T-helper 2 cell treated with Interferon-gamma antibody and Interleukin-4, amounts not matched to agents 5 μg/mL and 100 μg/mL, for 36 hours (primary cell): Measurements from ENCODE around the gene NPAS3.

Experiments used
- DNase-seq: peaks from one replicate; pipeline ENCODE4 v3.0.0; 2021; ENCODE audit warnings: low spot score
- H3K27ac Mint-ChIP-seq: one replicate; pipeline ENCODE4 v1.8.0; 2021; ENCODE audit warnings: mild to moderate bottlenecking, mixed read lengths
- H3K27me3 Mint-ChIP-seq: one replicate; pipeline ENCODE4 v1.8.0; 2021; ENCODE audit warnings: low read depth, mixed read lengths
- H3K36me3 Mint-ChIP-seq: one replicate; pipeline ENCODE4 v1.8.0; 2021; ENCODE audit warnings: low read depth, mixed read lengths
- H3K4me1 Mint-ChIP-seq: one replicate; pipeline ENCODE4 v1.8.0; 2021; ENCODE audit warnings: low read depth, mixed read lengths
- H3K4me3 Mint-ChIP-seq: one replicate; pipeline ENCODE4 v1.8.0; 2022; ENCODE audit warnings: mild to moderate bottlenecking, moderate library complexity, mixed read lengths
- H3K9me3 Mint-ChIP-seq: one replicate; pipeline ENCODE4 v1.8.0; 2021; ENCODE audit warnings: mixed read lengths

NPAS3 gene

GRCh38 chr14:33010495-33010894, 71.8 kb downstream of the NPAS3 start:
- Mint-ChIP-seq H3K27ac (no peak overlapping the region), H3K36me3 (no peaks in the 10 kb centered on the region), H3K9me3 (no peaks in the 10 kb centered on the region), H3K4me3 (no peak overlapping the region), H3K4me1 (no peaks in the 10 kb centered on the region), H3K27me3 (no peaks in the 10 kb centered on the region)
- no peak for DNase-seq

GRCh38 chr14:33014710-33015109, 76.0 kb downstream of the NPAS3 start:
- DNase-seq = no peak
- H3K27ac Mint-ChIP-seq = no peak overlapping the region
- no peaks in the 10 kb centered on the region for H3K4me1 Mint-ChIP-seq
- no peak overlapping the region for H3K4me3 Mint-ChIP-seq
- H3K36me3 Mint-ChIP-seq = no peaks in the 10 kb centered on the region
- H3K27me3 Mint-ChIP-seq = no peaks in the 10 kb centered on the region
- H3K9me3 Mint-ChIP-seq = no peaks in the 10 kb centered on the region

- Mint-ChIP-seq H3K27me3 (no peaks in the 10 kb centered on the region), H3K9me3 (no peaks in the 10 kb centered on the region), H3K4me3 (no peak overlapping the region), H3K36me3 (no peaks in the 10 kb centered on the region), H3K27ac (no peak overlapping the region), H3K4me1 (no peaks in the 10 kb centered on the region)
- no peak for DNase-seq
Observed at GRCh38 chr14:33016613-33017012, 77.9 kb downstream of the NPAS3 start.

- Mint-ChIP-seq H3K4me3 (no peak overlapping the region), H3K4me1 (no peaks in the 10 kb centered on the region), H3K27ac (no peak overlapping the region), H3K27me3 (no peaks in the 10 kb centered on the region), H3K36me3 (no peaks in the 10 kb centered on the region), H3K9me3 (no peaks in the 10 kb centered on the region)
- DNase-seq = no peak
Observed at GRCh38 chr14:33017016-33017415, 78.3 kb downstream of the NPAS3 start.

- Mint-ChIP-seq H3K4me3 (no peak overlapping the region), H3K27ac (no peak overlapping the region), H3K9me3 (no peaks in the 10 kb centered on the region), H3K27me3 (no peaks in the 10 kb centered on the region), H3K36me3 (no peaks in the 10 kb centered on the region), H3K4me1 (no peaks in the 10 kb centered on the region)
- no peak for DNase-seq
Observed at GRCh38 chr14:33019346-33019745, 80.7 kb downstream of the NPAS3 start.

- no peaks in the 10 kb centered on the region for H3K36me3 Mint-ChIP-seq
- H3K9me3 Mint-ChIP-seq = no peaks in the 10 kb centered on the region
- no peak overlapping the region for H3K4me3 Mint-ChIP-seq
- H3K4me1 Mint-ChIP-seq = no peaks in the 10 kb centered on the region
- no peaks in the 10 kb centered on the region for H3K27me3 Mint-ChIP-seq
- DNase-seq = no peak
- H3K27ac Mint-ChIP-seq = no peak overlapping the region
Observed at GRCh38 chr14:33026850-33027430, 88.3 kb downstream of the NPAS3 start.

- Mint-ChIP-seq H3K4me1 (no peaks in the 10 kb centered on the region), H3K4me3 (no peak overlapping the region), H3K27me3 (no peaks in the 10 kb centered on the region), H3K9me3 (no peaks in the 10 kb centered on the region), H3K36me3 (no peaks in the 10 kb centered on the region), H3K27ac (no peak overlapping the region)
- no peak for DNase-seq
Observed at GRCh38 chr14:33029511-33029910, 90.8 kb downstream of the NPAS3 start.

GRCh38 chr14:33030386-33030785, 91.7 kb downstream of the NPAS3 start:
- Mint-ChIP-seq H3K27me3 (no peaks in the 10 kb centered on the region), H3K4me1 (no peaks in the 10 kb centered on the region), H3K9me3 (no peaks in the 10 kb centered on the region), H3K4me3 (no peak overlapping the region), H3K27ac (no peak overlapping the region), H3K36me3 (no peaks in the 10 kb centered on the region)
- DNase-seq = no peak

GRCh38 chr14:33035416-33036194, 96.9 kb downstream of the NPAS3 start:
- Mint-ChIP-seq H3K4me1 (no peaks in the 10 kb centered on the region), H3K4me3 (no peak overlapping the region), H3K27ac (no peak overlapping the region), H3K9me3 (no peaks in the 10 kb centered on the region), H3K36me3 (no peaks in the 10 kb centered on the region), H3K27me3 (no peaks in the 10 kb centered on the region)
- DNase-seq = no peak

- Mint-ChIP-seq H3K36me3 (no peaks in the 10 kb centered on the region), H3K27ac (no peak overlapping the region), H3K9me3 (peaks cover 6% of the 10 kb centered on the region), H3K27me3 (no peaks in the 10 kb centered on the region), H3K4me3 (no peak overlapping the region), H3K4me1 (no peaks in the 10 kb centered on the region)
- no peak for DNase-seq
Observed at GRCh38 chr14:33039311-33039710, 100.6 kb downstream of the NPAS3 start.

GRCh38 chr14:33040372-33041140, 101.9 kb downstream of the NPAS3 start:
- no peak overlapping the region for H3K4me3 Mint-ChIP-seq
- H3K4me1 Mint-ChIP-seq = no peaks in the 10 kb centered on the region
- DNase-seq = no peak
- H3K9me3 Mint-ChIP-seq = peaks cover 6% of the 10 kb centered on the region
- no peaks in the 10 kb centered on the region for H3K27me3 Mint-ChIP-seq
- no peaks in the 10 kb centered on the region for H3K36me3 Mint-ChIP-seq
- H3K27ac Mint-ChIP-seq = no peak overlapping the region

- Mint-ChIP-seq H3K36me3 (no peaks in the 10 kb centered on the region), H3K9me3 (peaks cover 13% of the 10 kb centered on the region), H3K4me3 (no peak overlapping the region), H3K27ac (no peak overlapping the region), H3K27me3 (no peaks in the 10 kb centered on the region), H3K4me1 (no peaks in the 10 kb centered on the region)
- no peak for DNase-seq
Observed at GRCh38 chr14:33042591-33042990, 103.9 kb downstream of the NPAS3 start.

GRCh38 chr14:33045760-33046159, 107.1 kb downstream of the NPAS3 start:
- H3K36me3 Mint-ChIP-seq = no peaks in the 10 kb centered on the region
- H3K9me3 Mint-ChIP-seq = peaks cover 13% of the 10 kb centered on the region
- no peak for DNase-seq
- H3K27ac Mint-ChIP-seq = no peak overlapping the region
- no peak overlapping the region for H3K4me3 Mint-ChIP-seq
- no peaks in the 10 kb centered on the region for H3K27me3 Mint-ChIP-seq
- H3K4me1 Mint-ChIP-seq = no peaks in the 10 kb centered on the region

- H3K4me1 Mint-ChIP-seq = no peaks in the 10 kb centered on the region
- H3K9me3 Mint-ChIP-seq = peaks cover 3% of the 10 kb centered on the region
- no peak for DNase-seq
- H3K36me3 Mint-ChIP-seq = no peaks in the 10 kb centered on the region
- no peak overlapping the region for H3K27ac Mint-ChIP-seq
- no peak overlapping the region for H3K4me3 Mint-ChIP-seq
- no peaks in the 10 kb centered on the region for H3K27me3 Mint-ChIP-seq
Observed at GRCh38 chr14:33052943-33053342, 114.3 kb downstream of the NPAS3 start.
